ENCODE measurements around the gene NTSR2.

The NTSR2 gene

DNA sequence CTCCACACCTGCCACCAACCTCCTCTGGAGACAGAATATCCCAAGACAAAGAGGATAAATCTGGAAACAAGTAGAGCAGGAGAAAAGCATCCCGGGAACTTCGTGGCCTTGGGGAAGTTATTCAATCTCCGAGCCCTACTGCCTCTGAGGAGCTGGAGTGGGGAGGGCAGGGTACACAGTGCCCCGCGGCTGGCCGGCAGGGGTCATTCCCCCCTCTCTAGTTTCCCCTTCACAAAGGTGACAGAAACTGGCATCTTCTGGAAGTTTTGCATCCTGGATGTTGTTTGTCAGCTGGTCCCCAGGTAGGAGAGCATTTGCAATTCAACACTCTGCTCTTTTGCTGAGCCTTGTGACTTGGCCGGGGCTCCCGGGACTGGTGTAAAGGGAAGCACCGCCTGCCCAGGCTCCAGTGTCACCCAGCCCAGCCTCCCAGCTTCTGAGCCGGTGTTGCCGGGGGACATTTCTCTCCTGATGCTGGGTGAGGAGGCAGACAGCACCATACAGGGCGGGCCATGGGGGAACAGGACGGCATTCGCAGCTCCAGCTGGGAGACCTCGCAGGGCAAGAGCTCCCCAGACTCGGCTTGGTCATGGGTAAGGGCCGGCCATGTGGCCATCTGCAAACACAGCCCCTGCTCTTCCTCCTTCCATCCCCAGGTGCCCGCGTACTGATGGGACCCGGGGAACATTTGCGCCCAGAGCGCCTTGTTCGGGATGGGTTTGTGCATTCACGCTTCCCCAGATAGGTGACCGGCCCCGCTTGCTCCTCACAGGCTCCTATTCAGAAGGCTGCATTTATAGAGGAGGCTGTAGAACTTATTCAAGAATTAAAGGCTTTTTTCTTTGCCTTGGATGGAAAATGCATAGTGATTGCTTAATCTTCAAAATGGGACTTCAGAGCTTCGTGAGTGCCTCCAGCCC is 7.4 kb upstream of the NTSR2 start:
- H3K27ac ChIP-seq, result no peak overlapping the region
- TF ChIP-seq ZFX (IDR thresholded peaks at IDR 0.05; ENCODE audit: borderline replicate concordance), result no peak
- TF ChIP-seq, protein P1, sequence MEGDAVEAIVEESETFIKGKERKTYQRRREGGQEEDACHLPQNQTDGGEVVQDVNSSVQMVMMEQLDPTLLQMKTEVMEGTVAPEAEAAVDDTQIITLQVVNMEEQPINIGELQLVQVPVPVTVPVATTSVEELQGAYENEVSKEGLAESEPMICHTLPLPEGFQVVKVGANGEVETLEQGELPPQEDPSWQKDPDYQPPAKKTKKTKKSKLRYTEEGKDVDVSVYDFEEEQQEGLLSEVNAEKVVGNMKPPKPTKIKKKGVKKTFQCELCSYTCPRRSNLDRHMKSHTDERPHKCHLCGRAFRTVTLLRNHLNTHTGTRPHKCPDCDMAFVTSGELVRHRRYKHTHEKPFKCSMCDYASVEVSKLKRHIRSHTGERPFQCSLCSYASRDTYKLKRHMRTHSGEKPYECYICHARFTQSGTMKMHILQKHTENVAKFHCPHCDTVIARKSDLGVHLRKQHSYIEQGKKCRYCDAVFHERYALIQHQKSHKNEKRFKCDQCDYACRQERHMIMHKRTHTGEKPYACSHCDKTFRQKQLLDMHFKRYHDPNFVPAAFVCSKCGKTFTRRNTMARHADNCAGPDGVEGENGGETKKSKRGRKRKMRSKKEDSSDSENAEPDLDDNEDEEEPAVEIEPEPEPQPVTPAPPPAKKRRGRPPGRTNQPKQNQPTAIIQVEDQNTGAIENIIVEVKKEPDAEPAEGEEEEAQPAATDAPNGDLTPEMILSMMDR (IDR thresholded peaks at IDR 0.05), result no peak

DNA sequence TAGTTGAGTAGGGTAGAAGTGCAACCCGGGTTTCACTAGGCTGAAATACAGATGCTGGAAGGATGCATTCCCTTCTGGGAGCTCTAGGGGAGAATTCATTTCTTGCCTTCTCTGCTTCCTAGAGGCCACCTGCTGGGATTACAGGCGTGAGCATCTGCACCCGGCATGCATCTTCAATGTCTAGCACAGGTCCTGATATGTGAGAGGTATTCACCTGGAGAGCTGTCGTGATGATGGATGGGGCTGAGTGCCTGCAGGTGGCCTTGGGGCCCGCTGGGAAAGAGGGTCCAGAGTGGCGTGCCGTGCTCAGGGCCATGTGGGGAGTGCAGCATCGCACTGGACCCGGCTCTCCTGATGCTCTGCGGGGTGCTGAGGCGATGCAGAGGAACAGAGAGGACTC is 6.6 kb upstream of the NTSR2 start:
- TF ChIP-seq, protein P1 (IDR thresholded peaks at IDR 0.05), result no peak
- TF ChIP-seq ZFX (IDR thresholded peaks at IDR 0.05; ENCODE audit: borderline replicate concordance), result no peak
- no peak overlapping the region for H3K27ac ChIP-seq

DNA sequence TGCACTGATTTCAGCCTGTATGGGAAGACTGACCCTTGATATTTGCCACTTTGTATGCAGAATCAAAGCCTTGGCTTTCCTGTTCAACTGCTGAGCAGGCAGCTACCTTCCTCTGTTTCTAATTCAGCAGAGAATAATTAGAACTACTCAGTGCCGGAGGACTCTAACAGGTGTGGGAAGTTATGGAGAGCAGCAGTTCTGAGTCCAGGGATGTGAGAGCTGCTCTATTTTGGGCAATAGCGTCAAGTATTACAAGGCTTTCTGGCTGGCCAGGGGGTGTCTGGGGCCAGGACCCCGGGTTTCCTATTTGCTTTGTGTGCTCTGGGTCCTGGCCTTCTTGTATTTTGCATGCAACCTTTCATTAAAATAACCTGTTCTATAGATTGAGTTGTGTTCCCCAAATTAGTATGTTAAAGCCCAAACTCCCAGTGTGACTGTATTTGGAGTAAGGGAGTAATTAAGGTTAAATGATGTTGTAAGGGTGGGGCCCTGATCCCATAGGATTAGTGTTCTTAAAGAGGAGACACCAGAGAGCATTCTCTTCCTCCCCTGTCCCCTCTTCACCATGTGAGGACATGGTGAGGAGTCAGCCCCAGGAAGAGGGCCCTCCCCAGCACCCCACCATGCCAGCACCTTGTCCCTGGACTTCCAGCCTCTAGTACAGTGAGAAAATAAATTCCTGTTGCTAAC is 5.6 kb upstream of the NTSR2 start:
- no peak for TF ChIP-seq ZFX (IDR thresholded peaks at IDR 0.05; ENCODE audit: borderline replicate concordance)
- TF ChIP-seq, protein P1 (IDR thresholded peaks at IDR 0.05), result no peak

DNA sequence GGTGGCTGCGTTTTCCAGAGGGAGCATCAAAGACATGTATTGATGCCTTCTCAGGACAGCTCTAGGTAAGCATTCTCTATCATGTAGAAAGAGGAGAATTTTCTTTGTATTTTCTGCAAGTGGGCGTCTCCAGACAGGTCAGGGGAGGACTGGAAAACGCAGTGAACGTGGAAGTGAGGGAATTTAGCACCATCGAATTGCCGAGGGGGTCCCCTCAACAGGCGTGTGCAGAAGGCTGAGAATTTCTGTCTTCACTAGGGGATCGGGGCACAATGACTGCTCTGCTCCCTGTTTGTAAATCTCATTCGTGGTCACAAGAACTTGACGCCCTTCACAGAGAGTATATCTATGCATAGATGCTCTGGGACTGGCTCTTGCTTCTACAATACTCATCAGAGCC is 5.0 kb upstream of the NTSR2 start:
- TF ChIP-seq, protein P1 (IDR thresholded peaks at IDR 0.05), result no peak
- TF ChIP-seq ZFX (IDR thresholded peaks at IDR 0.05; ENCODE audit: borderline replicate concordance), result no peak
- H3K27ac ChIP-seq, result no peak overlapping the region

More for the DNA sequence above, 5.6 kb upstream of the NTSR2 start:
- no peak overlapping the region for H3K27ac ChIP-seq

DNA sequence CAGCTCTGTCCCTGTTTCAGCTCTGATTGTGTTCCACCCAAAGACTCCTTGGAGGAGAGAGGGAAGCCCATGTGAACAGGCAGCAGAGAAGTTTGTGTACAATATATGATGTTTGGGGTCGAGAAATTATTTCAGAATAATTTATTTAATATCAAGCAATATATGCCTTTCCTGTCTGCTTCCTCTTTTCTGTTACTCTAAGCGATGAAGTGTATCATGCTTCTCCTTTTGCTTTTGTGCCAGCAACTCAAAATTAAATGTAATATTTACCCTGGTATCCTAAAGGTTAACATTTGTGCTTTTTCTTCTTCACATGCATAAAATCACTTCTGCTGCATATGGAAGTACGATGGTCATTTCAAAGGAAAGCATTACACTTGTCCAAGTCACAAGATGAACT is 2.4 kb upstream of the NTSR2 start:
- TF ChIP-seq, protein P1 (IDR thresholded peaks at IDR 0.05), result no peak
- no peak overlapping the region for H3K27ac ChIP-seq

DNA sequence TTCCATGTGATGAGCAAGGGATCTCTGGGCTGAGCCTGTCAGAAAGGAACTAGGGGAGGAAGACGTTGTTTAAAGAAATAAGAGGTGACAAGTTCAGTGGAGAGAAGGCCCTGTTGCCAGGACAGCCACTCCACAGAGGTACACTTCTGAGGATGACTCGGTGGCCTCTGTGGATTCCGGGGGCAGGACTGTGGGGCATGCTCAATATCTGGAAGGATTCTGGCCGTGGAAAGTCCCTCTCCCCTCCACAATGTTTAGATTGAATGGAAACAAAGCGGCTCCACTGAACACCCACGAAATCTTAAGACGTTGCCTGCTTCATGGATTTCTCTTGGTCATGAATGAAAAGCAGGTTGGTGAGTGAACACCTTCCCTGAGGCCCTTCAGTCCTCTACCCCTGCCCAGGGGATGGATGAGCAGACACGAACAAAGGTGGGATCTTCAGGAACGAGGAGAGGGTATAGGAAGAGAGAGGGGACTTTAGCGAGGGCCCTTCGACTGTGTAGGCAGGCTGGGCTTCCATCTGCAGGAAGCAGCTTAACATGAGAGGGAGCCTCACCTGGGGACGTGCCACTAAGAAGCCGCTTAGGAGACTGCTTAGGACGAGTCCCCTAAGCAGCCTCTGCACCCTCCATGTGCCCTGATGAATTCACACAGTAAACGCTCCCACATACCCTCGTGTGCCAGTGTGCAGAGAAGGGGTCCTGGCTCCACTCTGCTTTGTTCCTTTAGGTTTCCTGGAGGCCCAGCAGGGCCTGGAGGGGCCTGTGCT is 1.9 kb downstream of the NTSR2 start:
- no peak overlapping the region for H3K27ac ChIP-seq
- TF ChIP-seq ZFX (IDR thresholded peaks at IDR 0.05; ENCODE audit: borderline replicate concordance), result no peak

DNA sequence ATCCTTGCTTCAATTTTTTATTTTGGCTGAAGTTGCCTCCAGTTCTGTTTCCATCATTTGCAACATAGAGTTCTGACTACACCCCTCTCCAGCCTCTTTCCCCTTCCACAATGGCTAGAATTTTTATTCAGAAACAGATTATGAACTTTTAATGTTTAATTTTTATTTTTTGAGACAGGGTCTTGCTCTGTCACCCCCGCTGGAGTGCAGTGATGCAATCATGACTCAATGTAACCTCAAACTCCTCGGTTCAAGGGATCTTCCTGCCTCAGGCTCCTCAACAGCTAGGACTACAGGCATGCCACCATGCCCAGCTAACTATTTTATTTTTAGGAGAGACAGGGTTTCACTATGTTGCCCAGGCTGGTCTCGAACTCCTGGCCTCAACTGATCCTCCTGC is 2.8 kb downstream of the NTSR2 start:
- TF ChIP-seq ZFX (IDR thresholded peaks at IDR 0.05; ENCODE audit: borderline replicate concordance), result no peak
- TF ChIP-seq, protein P1 (IDR thresholded peaks at IDR 0.05), result no peak
- no peak overlapping the region for H3K27ac ChIP-seq

Data from 22Rv1 (cell line).